ENCODE measurements around the gene LMBRD1.
"Not testable (repeated sequence)": the region's sequence is repeated elsewhere in the genome, so short reads cannot be mapped to it uniquely, and the experiment has no call there.

Gene LMBRD1

DNA sequence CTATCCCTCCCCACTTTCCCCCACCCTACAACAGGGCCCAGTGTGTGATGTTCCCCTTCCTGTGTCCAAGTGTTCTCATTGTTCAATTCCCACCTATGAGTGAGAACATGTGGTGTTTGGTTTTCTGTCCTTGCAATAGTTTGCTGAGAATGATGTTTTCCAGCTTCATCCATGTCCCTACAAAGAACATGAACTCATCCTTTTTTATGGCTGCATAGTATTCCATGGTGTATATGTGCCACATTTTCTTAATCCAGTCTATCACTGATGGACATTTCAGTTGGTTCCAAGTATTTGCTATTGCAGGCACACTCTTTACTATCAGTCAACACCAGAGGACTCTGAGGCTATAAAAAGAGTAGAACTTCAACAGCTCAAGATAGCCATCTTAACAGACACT is 2.0 kb upstream of the LMBRD1 start:
- not testable (repeated sequence) for DNase-seq (ENCODE audit: low read depth, low spot score)

- peak; percentile 10 for DNase-seq (ENCODE audit: low read depth, low spot score)
Measured at GRCh38 chr6:69796073-69796641, 653 bp downstream of the LMBRD1 start.

DNA sequence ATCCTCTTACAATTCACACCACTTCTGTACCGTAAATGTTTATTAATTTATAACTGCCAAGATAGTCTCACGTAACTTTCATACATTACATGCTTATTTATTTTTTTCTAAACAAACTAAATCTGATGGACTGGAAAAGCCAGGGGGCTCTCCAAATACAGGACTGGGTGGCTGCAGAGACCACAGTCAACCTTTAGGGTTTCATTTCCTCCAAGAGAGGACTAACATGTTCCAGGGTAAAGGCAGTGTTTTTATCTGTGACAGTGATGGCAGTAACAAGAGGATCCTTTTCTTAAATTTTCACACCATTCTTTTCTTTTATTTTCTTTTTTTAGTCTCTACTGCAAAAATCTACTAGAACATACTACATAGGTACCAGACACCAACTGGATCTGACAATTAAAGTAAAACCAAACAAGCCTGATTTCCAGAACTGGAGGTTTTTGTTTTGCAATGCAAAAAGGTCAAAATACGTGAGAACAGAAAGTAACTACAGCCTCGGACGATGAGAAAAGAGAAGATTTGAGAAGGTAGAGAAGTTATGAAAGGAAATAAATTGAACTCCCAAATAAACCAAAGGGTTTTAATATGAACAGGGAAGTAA is 1.2 kb downstream of the LMBRD1 start:
- no peak for DNase-seq (ENCODE audit: low read depth, low spot score)

DNA sequence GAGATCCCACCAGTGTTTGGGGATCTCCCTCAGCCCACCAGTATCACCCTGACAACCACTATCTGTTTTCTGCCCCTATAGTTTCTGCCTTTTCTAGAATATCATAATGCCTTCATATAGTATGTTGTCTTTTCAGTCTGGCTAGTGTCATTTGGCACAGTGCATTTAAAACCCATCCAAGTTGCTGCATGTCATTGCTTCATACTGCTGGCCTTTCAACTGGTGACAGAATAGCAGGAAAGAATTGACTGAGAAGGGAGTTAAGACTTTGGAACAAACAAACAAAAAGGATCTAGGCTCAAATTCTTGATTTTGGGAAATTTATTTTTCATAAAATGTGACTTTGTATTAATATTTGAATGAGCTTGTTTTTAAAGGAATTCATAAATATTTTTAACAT is 4.5 kb downstream of the LMBRD1 start:
- DNase-seq (ENCODE audit: low read depth, low spot score) = no peak

DNA sequence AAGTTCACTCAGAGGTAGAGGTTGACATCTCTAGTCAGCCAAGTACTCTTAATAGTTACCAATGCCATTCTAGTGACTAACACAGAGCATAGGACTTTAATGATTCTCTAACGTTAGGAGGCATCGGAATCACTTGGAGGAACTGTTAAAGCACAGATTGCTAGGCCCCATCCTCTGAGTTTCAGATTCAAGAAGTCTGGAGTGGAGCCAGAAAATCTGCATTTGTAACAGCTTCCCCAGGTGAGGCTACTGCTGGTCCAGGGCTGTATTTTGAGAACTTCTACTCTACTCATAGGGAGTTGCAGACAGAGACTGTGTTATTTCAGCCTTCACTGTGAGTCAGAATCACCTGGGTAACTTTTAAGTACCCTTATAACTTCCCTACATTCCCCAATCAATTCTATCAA is 5.7 kb downstream of the LMBRD1 start:
- DNase-seq (ENCODE audit: low read depth, low spot score) = no peak

DNA sequence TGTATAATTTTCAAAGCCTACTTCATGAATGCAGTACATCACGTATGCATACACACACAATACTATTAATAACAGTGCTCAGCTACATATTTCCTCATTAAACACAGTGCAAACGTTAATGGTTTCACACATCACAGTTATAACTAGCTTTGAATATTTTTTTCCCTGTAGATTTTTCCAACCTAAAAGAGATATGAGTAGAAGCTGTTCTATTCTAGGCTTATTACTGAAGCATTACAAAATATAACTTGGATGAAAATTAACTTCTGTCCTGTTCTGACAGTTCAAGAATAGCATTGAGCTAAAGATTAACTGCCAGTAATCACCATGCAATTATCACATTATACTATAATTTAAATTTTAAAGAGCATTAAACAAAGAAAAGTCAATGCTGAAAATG is 6.2 kb downstream of the LMBRD1 start:
- DNase-seq (ENCODE audit: low read depth, low spot score) = no peak

- no peak for DNase-seq (ENCODE audit: low read depth, low spot score)
Measured at GRCh38 chr6:69789578-69789977, 7.2 kb downstream of the LMBRD1 start.

GRCh38 chr6:69787436-69787835 is 9.4 kb downstream of the LMBRD1 start:
- DNase-seq (ENCODE audit: low read depth, low spot score) = not testable (repeated sequence)

GRCh38 chr6:69785697-69786096 is 11.1 kb downstream of the LMBRD1 start:
- no peak for DNase-seq (ENCODE audit: low read depth, low spot score)

DNA sequence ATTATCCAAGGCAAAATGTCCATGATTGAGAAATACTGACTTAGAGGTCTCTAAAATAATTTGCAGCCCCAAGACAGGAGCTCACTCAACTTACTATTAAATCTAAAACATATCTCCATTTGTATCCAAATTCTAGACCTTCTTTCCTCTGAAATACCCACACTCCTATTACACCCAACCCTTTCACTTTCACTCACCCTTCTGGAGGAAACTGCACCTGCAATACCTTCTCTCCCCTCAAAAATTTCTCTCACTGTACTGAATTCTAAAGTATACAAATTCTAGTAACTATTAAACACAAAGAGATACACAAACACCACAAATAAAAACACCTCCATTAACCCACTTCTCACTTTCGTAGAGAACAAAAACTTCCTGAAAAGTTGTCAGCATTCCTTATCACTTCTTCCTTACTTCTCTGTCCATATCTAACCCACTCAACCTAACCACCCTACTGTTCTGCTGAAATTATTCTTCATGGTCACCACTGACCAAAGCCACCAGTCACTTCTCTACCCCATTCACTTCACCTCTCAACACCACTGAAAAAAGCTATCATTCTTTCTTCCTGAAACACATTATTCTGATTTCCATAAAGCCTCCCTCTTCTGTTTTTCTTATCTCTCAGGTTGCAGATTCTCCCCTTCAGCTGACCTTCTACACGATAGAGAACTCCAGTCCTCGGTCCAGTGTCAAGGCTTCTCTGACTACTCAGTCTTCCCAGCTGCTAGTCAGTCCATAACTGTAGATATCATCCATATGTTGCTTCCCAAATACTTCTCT is 12.0 kb downstream of the LMBRD1 start:
- DNase-seq (ENCODE audit: low read depth, low spot score) = no peak

DNA sequence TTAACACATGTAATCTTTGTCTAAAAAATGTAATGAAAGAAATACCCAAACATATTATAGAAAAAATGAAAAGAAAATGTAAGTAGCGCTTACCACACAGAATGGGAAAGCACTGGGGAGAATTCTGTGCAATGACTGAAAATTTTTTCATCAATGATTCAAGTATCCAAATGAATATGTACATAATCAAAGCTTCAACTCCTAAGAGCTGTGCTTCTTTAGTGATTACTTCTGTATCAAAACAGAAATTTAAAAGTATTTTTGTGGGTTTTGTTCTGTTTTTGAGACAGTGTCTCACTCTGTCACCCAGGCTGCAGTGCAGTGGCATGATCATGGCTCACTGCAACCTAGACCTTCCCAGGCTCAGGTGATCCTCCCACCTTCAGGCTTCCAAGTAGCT is 13.7 kb downstream of the LMBRD1 start:
- DNase-seq (ENCODE audit: low read depth, low spot score) = no peak

- DNase-seq (ENCODE audit: low read depth, low spot score) = no peak
Measured at GRCh38 chr6:69780585-69781178, 16.1 kb downstream of the LMBRD1 start.

DNA sequence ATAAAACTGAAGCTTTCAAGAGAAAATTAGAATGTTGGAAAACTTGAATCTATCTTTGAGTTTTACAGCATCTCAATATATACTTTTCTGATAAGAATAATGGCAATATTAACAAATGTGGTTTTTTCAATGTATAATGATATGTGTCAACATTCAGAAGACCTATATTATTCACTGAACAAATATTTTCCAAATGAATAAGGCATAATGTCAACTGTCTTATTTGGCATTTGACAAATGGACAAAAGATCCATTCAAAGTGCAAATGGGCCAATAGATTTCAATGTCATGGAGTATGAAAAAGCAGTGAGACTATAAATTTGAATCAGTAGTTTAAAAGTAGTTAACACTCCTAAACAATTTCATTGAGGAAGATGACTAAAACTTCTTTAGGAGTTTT is 20.9 kb downstream of the LMBRD1 start:
- no peak for DNase-seq (ENCODE audit: low read depth, low spot score)

DNA sequence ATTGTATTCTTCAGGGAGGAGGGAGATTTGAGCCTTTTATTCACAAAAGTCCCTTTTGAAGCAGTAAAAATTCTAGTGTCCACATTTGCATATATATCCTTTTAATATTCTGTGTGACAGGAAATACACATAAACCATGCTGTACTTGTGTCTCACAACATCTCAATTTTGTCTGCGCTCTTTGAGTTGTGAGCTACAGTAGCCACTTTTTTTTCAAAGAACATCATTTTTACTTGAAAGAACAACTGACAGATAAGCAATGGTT is 21.3 kb downstream of the LMBRD1 start:
- no peak for DNase-seq (ENCODE audit: low read depth, low spot score)

GRCh38 chr6:69774740-69775584 is 21.8 kb downstream of the LMBRD1 start:
- no peak for DNase-seq (ENCODE audit: low read depth, low spot score)

GRCh38 chr6:69771158-69771906 is 25.5 kb downstream of the LMBRD1 start:
- no peak for DNase-seq (ENCODE audit: low read depth, low spot score)

DNA sequence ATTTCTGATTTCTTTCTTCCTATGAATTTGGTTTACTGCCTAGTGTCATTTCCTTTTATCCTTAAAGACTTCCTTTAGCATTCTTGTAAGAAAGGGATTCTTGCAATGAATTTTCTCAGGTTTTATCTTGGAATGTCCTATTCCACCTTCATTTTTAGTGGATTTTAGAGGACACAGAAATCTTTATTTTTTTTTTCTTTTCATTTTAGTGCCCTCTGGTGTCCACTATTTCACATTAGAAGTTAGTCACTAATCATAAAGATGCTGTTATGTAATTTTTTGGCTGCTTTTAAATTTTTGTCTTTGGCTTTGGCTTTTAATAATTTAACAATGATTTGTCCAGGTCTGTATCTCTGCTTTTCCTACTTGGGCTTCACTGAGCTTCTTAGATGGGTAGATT is 28.1 kb downstream of the LMBRD1 start:
- DNase-seq (ENCODE audit: low read depth, low spot score) = no peak

GRCh38 chr6:69763763-69764162 is 33.0 kb downstream of the LMBRD1 start:
- no peak for DNase-seq (ENCODE audit: low read depth, low spot score)

- no peak for DNase-seq (ENCODE audit: low read depth, low spot score)
Measured at GRCh38 chr6:69761853-69762252, 35.0 kb downstream of the LMBRD1 start.

DNA sequence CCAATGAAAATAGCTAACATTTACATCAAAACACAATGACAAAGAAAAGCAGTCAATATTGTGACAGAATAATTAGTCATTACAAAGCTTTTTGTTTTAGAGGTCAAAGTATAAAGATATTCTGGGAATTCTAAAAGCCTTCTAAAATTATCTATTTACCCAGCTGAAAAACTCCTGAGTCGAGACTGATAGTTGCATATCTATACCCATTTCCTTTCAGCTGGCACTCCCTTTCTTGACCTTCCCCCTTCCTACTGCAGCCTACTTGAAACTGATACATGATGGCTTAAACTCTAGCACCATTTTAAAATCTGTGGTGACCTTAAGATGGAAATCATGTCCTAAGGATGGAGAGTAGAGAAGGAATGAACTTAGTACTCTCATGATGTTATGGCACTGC is 38.6 kb downstream of the LMBRD1 start:
- DNase-seq (ENCODE audit: low read depth, low spot score) = no peak

- no peak for DNase-seq (ENCODE audit: low read depth, low spot score)
Measured at GRCh38 chr6:69756907-69757306, 39.9 kb downstream of the LMBRD1 start.

All from activated CD4-positive, CD25-positive, alpha-beta regulatory T cell treated with anti-CD3 and anti-CD28 coated beads, Interleukin-2, amount 50 U/mL, for 16 hours (primary cell).